ENCODE measurements around the gene ZDHHC13. TPM values are rescaled to one million over a fixed set of nuclear protein-coding genes. Genes with fewer than 3 reads are reported as not detected.
"Not testable (repeated sequence)": the region's sequence is repeated elsewhere in the genome, so short reads cannot be mapped to it uniquely, and the experiment has no call there.

The ZDHHC13 gene
- total RNA-seq, 4 donors from 2014 or later: 5.2 to 6.9 (median 5.8) TPM

GRCh38 chr11:19121646-19122045 lies 4.7 kb downstream of the ZDHHC13 start:
- Histone ChIP-seq H3K27me3 (peaks cover 0 to 19% of the 10 kb centered on the region in 2 donors), H3K27ac (no peak overlapping the region), H3K4me1 (peaks cover 0 to 16% (median 0%) of the 10 kb centered on the region in 4 donors), H3K4me3 (no peak overlapping the region), H3K9me3 (peaks cover 0 to 2% (median 0%) of the 10 kb centered on the region in 4 donors), H3K36me3 (peaks cover 0 to 7% (median 0%) of the 10 kb centered on the region in 3 donors)
- 63 to 66% methylated on average over 2 of the region's 2 CpGs for WGBS, 2 donors
- TF ChIP-seq EP300 (IDR thresholded peaks at IDR 0.05): no peak
- TF ChIP-seq CTCF (IDR thresholded peaks at IDR 0.05): no peak
- no peak for TF ChIP-seq POLR2A (IDR thresholded peaks at IDR 0.05)
- DNase-seq (ENCODE audit: low spot score in 2 of 2): no peak

DNA sequence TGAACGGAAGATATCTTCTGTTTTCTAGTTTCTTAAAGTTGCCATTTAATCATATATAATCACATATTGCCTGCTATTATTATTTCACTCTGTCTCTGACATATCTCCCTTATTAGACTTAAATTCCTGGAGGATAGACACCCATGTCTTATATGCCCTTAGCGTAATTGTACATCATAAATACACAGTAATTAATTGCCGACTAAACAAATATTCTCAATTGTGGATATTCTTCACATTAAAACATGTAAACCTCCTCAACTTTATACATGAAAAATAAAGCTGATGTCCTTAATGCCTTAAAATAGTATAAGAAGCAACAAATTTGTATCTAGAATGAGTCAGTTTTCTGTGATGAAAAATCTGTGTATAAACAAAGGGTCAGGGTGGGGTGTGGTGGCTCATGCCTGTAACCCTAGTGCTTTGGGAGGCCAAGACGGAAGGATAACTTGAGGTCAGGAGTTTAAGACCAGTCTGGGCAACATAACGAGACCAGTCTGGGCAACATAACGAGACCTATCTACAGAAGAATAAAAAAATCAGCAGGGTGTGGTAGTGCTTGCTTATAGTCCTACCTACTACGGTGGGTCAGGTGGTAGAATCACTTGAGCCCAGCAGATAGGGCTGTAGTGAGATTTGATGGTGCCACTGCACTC lies 6.1 kb downstream of the ZDHHC13 start:
- WGBS, 2 donors: 94% methylated on average over 7 of the region's 7 CpGs
- no peak for TF ChIP-seq POLR2A (IDR thresholded peaks at IDR 0.05)
- TF ChIP-seq CTCF (IDR thresholded peaks at IDR 0.05): no peak
- TF ChIP-seq EP300 (IDR thresholded peaks at IDR 0.05): no peak

GRCh38 chr11:19126562-19127325 lies 9.8 kb downstream of the ZDHHC13 start:
- not testable (repeated sequence) for H3K4me3 ChIP-seq; H3K9me3 ChIP-seq; H3K4me1 ChIP-seq; H3K27me3 ChIP-seq; H3K27ac ChIP-seq; DNase-seq (ENCODE audit: low spot score in 2 of 2)
- H3K36me3 ChIP-seq: peaks cover 0 to 26% (median 0%) of the 10 kb centered on the region in 3 donors
- 90 to 93% methylated on average over 4 of the region's 4 CpGs for WGBS, 2 donors

More for the DNA sequence above, 6.1 kb downstream of the ZDHHC13 start:
- Histone ChIP-seq H3K4me1 (peaks cover 0 to 2% (median 0%) of the 10 kb centered on the region in 4 donors), H3K4me3 (no peak overlapping the region), H3K27ac (no peak overlapping the region), H3K27me3 (peaks cover 0 to 6% of the 10 kb centered on the region in 2 donors), H3K36me3 (peaks cover 0 to 21% (median 0%) of the 10 kb centered on the region in 3 donors), H3K9me3 (peaks cover 0 to 2% (median 0%) of the 10 kb centered on the region in 4 donors)
- DNase-seq (ENCODE audit: low spot score in 2 of 2): no peak

DNA sequence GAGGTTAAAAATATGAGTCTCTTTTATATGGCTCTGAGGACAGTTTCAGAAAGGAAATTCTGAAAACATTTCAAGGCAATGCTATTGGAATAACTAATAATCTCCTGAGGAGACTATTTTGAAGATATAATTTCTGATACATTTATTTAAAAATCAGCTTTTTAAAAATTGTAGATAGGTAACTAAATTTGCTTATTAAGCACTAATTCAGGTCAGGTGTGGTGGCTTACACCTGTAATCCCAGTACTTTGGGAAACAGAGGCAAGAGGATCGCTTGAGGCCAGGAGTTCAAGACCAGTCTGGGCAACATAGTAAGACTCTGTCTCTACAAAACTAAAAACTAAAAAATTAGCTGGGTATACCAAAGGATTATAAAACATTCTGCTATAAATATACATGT lies 17.0 kb downstream of the ZDHHC13 start:
- H3K9me3 ChIP-seq: peaks cover 0 to 7% (median 0%) of the 10 kb centered on the region in 4 donors
- H3K4me3 ChIP-seq: no peak overlapping the region
- no peak overlapping the region for H3K27ac ChIP-seq
- no peak for DNase-seq (ENCODE audit: low spot score in 2 of 2)
- no peaks in the 10 kb centered on the region for H3K27me3 ChIP-seq
- 98 to 100% methylated on average over 1 of the region's 1 CpG for WGBS, 2 donors
- peaks cover 0 to 5% (median 0%) of the 10 kb centered on the region in 3 donors for H3K36me3 ChIP-seq
- H3K4me1 ChIP-seq: no peaks in the 10 kb centered on the region
- no peak for TF ChIP-seq EP300 (IDR thresholded peaks at IDR 0.05)

GRCh38 chr11:19136884-19137283 lies 19.9 kb downstream of the ZDHHC13 start:
- 95 to 99% methylated on average over 4 of the region's 4 CpGs for WGBS, 2 donors
- H3K27me3 ChIP-seq; H3K36me3 ChIP-seq; H3K27ac ChIP-seq; DNase-seq (ENCODE audit: low spot score in 2 of 2); H3K9me3 ChIP-seq; H3K4me1 ChIP-seq; H3K4me3 ChIP-seq: not testable (repeated sequence)

DNA sequence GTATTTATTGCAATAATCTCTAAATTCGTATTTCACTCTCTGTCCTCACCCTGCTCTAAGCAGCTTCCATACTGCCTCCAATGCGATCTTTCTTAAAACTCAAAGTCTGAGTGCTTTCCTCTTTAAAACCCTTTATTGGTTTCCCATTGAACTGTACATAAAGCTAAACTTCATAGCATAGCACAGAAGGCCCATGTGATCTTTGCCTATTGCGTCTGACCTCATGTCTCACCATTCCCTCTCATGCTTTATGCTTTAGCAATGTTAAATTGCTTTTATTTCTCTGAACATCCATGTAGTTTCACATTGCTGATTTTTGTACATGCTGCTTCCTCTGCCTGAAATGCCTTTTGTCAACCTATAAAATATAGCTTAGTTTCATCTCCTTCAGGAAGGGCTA lies 28.4 kb downstream of the ZDHHC13 start:
- Histone ChIP-seq H3K9me3 (no peaks in the 10 kb centered on the region), H3K4me1 (no peaks in the 10 kb centered on the region), H3K36me3 (no peaks in the 10 kb centered on the region), H3K4me3 (no peak overlapping the region), H3K27me3 (no peaks in the 10 kb centered on the region), H3K27ac (no peak overlapping the region)
- no peak for DNase-seq (ENCODE audit: low spot score in 2 of 2)
- 66 to 92% methylated on average over 3 of the region's 3 CpGs for WGBS, 2 donors
- TF ChIP-seq CTCF (IDR thresholded peaks at IDR 0.05): no peak
- no peak for TF ChIP-seq EP300 (IDR thresholded peaks at IDR 0.05)
- TF ChIP-seq POLR2A (IDR thresholded peaks at IDR 0.05): no peak
